Measurements from ENCODE around the gene RAB40B. TPM values are rescaled to one million over a fixed set of nuclear protein-coding genes. Genes with fewer than 3 reads are reported as not detected.

Gene RAB40B
- polyA plus RNA-seq, 1 experiment: 5.4 TPM

DNA sequence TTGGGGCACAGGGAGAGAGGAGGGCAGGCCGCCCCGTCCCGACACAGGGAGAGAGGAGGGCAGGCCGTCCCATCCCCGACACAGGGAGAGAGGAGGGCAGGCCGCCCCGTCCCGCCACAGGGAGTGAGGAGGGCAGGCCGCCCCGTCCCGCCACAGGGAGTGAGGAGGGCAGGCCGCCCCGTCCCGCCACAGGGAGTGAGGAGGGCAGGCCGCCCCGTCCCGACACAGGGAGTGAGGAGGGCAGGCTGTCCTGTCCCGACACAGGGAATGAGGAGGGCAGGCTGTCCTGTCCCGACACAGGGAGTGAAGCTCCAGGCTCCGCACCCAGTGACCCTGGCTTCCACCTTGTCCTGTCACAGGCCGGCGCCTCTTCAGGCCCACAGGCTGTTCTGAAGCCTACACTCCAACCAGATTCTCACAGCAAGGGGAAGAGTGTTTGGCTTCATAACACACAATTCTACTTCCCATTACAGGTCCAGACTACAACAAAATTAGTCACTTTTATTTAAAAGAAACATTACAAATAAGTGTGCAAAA is 84.3 kb downstream of the RAB40B start:
- H3K4me3 ChIP-seq (ENCODE audit: low read depth, low read length): no peak overlapping the region
- H3K27ac ChIP-seq (ENCODE audit: low read depth, low read length): no peak overlapping the region
- ChIA-PET CTCF (no interaction called here), POLR2A (no interaction called here)
- no peaks in the 10 kb centered on the region for H3K27me3 ChIP-seq (ENCODE audit: control insufficient read depth, insufficient read depth, low read length)
- TF ChIP-seq, protein P1, sequence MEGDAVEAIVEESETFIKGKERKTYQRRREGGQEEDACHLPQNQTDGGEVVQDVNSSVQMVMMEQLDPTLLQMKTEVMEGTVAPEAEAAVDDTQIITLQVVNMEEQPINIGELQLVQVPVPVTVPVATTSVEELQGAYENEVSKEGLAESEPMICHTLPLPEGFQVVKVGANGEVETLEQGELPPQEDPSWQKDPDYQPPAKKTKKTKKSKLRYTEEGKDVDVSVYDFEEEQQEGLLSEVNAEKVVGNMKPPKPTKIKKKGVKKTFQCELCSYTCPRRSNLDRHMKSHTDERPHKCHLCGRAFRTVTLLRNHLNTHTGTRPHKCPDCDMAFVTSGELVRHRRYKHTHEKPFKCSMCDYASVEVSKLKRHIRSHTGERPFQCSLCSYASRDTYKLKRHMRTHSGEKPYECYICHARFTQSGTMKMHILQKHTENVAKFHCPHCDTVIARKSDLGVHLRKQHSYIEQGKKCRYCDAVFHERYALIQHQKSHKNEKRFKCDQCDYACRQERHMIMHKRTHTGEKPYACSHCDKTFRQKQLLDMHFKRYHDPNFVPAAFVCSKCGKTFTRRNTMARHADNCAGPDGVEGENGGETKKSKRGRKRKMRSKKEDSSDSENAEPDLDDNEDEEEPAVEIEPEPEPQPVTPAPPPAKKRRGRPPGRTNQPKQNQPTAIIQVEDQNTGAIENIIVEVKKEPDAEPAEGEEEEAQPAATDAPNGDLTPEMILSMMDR (IDR thresholded peaks at IDR 0.05; ENCODE audit: low read depth, low read length): no peak
- no peak for DNase-seq (ENCODE audit: low read depth, low spot score)
- H3K9me3 ChIP-seq (ENCODE audit: control insufficient read depth, insufficient read depth, low read length): peaks cover 5% of the 10 kb centered on the region; the same call in 1 of the 2 replicates

DNA sequence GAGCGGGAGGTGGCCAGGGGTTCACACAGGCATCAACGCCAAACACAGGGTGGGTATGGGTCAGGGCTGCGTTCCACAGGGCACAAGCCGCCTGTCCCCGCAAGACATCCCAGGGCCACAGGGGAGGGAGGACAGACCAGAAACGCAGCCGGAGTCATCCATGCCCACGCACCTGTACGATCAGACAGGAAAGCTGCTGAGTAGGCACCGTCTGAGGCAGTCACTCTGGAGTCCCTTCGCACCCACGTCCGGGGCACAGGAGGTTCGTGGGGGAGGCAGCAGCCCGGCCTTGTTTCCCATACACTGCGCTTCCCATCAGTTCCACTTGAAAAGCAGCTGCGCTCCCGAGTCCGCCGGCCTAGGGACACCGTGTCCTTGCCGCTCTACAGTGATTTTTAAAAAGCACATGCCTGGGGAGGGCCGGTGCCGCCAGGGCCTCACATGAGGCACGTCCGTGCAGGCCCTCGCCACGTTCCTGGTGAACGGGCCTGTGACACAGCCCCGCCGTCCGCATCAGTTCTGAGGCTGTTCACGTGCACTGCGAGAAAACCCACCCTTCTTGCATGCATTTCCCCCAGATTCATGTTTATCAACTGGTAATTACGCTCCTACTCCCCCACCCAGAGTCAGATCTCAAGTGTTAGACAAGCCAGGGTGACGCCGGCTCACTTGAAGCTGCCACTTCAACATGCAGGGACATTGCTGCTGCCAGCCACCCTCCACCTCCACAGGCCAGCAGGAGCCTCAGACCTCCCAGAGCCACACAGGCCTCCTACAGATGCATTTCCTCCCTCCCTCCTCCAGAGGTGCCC is 85.0 kb downstream of the RAB40B start:
- Histone ChIP-seq H3K4me3 (ENCODE audit: low read depth, low read length) (no peak overlapping the region), H3K27ac (ENCODE audit: low read depth, low read length) (no peak overlapping the region), H3K9me3 (ENCODE audit: control insufficient read depth, insufficient read depth, low read length) (peaks cover 5% of the 10 kb centered on the region; the same call in 1 of the 2 replicates), H3K27me3 (ENCODE audit: control insufficient read depth, insufficient read depth, low read length) (no peaks in the 10 kb centered on the region)
- TF ChIP-seq, protein P1 (IDR thresholded peaks at IDR 0.05; ENCODE audit: low read depth, low read length): no peak
- no peak for DNase-seq (ENCODE audit: low read depth, low spot score)
- POLR2A ChIA-PET: no interaction called here
- CTCF ChIA-PET: no interaction called here

DNA sequence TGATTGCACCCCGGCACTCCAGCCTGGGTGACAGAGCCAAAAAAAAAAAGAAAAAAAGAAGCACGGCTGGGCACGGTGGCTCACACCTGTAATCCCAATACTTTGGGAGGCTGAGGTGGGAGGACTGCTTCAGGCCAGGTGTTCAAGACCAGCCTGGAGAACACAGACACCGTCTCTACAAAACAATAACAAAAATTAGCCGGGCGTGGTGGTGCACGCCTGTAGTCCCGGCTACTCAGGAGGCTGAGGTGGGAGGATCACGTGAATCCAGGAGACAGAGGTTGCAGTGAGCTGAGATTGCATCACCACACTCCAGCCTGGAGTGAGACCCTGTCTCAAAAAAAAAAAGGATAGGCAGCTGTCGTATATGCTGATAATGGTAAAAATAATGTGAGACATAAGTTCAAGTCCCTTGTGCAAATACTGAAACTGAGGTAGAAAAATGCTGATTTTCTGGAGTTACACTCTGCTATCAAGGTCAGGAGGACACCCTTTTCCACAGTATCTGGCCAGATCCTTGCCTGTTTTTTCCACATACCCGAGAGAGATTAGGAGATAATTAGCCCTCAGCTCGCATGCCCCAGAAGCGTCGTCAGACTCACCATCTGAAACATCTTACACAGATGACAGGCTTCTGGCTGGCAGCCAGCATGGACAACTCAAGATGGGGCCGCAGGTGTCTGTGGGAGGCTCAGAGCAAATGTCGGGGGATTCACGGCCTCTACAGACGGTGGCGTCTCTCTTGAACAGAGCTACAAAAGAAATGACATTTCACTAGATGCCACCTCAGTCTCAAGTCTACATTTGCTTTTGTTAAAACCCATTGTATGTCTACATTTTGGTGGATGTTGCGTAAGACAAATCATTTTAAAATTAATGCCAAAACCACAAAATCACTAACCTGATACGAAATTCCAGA is 87.1 kb downstream of the RAB40B start:
- ChIA-PET CTCF (no interaction called here), POLR2A (interaction anchor here (1.2 kb wide), 1 partner anchor 13 kb away, joined by 5 read pairs; no protein-coding TSS in a partner anchor)
- Histone ChIP-seq H3K4me3 (ENCODE audit: low read depth, low read length) (no peak overlapping the region), H3K27me3 (ENCODE audit: control insufficient read depth, insufficient read depth, low read length) (no peaks in the 10 kb centered on the region), H3K27ac (ENCODE audit: low read depth, low read length) (no peak overlapping the region), H3K9me3 (ENCODE audit: control insufficient read depth, insufficient read depth, low read length) (peaks cover 5% of the 10 kb centered on the region; the same call in 1 of the 2 replicates)
- no peak for DNase-seq (ENCODE audit: low read depth, low spot score)
- TF ChIP-seq, protein P1 (IDR thresholded peaks at IDR 0.05; ENCODE audit: low read depth, low read length): no peak

DNA sequence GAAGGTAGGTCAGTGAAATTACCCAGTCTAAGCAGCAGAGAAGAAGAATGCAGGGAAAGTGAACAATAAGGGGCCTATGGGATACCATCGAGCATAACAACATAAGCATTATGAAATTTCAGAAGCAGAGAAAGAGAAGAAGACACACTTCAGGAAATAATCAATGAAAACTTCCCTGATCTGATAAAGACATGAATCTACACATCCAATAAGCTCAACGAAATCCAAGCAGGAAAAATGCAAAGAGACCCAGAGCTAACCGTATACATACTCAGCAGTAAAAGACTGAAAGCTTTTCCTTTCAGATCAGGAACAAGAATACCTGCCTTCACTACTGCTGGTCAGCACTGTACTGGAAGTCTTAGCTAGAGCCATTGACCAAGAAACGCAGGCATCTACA is 88.8 kb downstream of the RAB40B start:
- TF ChIP-seq, protein P1 (IDR thresholded peaks at IDR 0.05; ENCODE audit: low read depth, low read length): no peak
- H3K27me3 ChIP-seq (ENCODE audit: control insufficient read depth, insufficient read depth, low read length): no peaks in the 10 kb centered on the region
- peaks cover 5% of the 10 kb centered on the region; the same call in 1 of the 2 replicates for H3K9me3 ChIP-seq (ENCODE audit: control insufficient read depth, insufficient read depth, low read length)
- no peak overlapping the region for H3K4me3 ChIP-seq (ENCODE audit: low read depth, low read length)
- DNase-seq (ENCODE audit: low read depth, low spot score): no peak
- ChIA-PET CTCF (interaction anchor here (0.6 kb wide), 1 partner anchor 257 kb away, joined by 3 read pairs; no protein-coding TSS in a partner anchor), POLR2A (interaction anchor here (0.6 kb wide), 1 partner anchor 139 kb away, joined by 8 read pairs; no protein-coding TSS in a partner anchor)
- no peak overlapping the region for H3K27ac ChIP-seq (ENCODE audit: low read depth, low read length)

All from AG04450 (cell line).